GM23248 (cell line): ENCODE results near the gene HMGB2.

Source experiments
- EZH2 ChIP-seq: fragments of 200-600 bp; sonication (generic); IDR thresholded peaks from 2 replicates; pipeline ENCODE4 v1.6.1; 2018; ENCODE audit warnings: antibody characterized with exemption, mild to moderate bottlenecking; ENCODE audit not compliant: insufficient read depth, poor library complexity, severe bottlenecking
- EZH2phosphoT487 ChIP-seq: fragments of 200-600 bp; sonication (generic); IDR thresholded peaks from 2 replicates; pipeline ENCODE4 v1.6.1; 2018; ENCODE audit warnings: antibody characterized with exemption, moderate library complexity, mild to moderate bottlenecking, low read depth; ENCODE audit not compliant: insufficient read depth

DNA sequence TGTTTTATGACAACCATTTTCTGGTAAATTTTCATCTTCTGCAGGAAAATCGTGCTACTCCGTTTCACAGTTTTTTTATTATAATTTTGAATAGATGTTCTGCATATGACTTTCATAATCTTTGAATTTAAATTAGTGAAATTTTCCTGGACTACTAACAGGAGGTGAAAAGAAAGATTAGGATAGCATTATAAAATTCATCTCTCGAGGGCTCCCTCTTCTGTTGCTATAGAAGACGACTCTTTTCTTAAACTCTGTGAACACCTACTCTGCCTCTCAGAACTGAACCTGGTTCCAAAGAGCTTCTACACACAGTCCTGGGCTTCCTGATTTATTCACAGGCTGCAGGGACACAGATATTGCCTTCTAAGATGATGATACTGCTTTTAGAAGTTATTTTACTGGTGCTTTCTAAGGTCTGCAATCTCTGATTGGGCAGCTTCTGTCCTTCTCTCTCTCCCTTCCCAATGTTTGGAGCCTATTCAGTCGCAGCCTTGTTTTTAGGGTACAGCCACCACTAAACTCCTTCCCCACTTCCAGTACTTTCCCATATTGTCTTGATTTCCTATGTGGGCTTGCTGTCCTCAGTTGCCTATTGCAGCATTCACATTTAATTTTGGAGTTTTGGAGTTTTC, 26.5 kb upstream of the HMGB2 start:
- TF ChIP-seq EZH2 (no peak), EZH2phosphoT487 (no peak)
